Left hindlimb (tissue), 1 donor: ENCODE measurements around the gene TRIM45.
"Not testable (repeated sequence)": the region's sequence is repeated elsewhere in the genome, so short reads cannot be mapped to it uniquely, and the experiment has no call there.

Experiments used
- DNase-seq: peaks from one replicate; pipeline ENCODE4 v3.0.0-alpha.2; 2018

Gene TRIM45

GRCh38 chr1:117128323-117129079, 7.0 kb upstream of the TRIM45 start:
- no peak for DNase-seq

DNA sequence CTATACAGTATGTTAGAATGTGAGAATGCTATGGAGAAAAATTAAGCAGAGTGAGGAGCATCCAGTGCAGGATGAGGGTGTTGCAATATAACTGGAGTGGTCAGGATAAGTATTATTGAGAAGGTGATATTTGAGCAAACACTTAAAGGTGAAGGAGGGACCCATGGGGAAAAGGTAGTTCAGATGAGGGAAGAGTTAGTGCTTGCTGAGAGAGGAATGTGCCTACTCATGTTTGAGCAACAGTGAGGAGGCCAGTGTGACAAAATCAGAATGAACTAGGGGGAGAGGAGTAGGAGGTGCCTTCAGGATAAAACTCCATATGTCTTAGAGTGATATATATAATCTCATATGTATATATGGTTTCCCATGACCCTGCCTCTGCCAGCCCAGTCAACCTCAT, 6.2 kb upstream of the TRIM45 start:
- no peak for DNase-seq

DNA sequence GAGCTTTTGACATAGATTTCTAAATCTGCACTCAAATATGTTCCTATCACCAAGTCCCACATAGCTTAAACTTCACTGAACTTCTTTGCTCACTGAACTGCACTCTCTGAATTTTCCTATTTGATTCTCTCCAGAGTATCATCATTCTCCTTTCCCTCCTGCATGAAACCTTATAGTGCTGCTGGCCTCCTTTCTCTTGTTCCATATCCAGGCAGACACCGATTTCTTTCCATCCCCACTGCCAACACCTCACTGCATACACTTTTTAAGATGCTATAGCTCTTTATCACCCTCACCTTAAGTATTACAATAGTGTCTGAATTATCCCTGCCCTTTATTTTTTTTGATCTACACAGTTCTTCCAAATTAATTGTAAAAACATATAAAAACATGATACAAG, 3.1 kb upstream of the TRIM45 start:
- DNase-seq = no peak

- DNase-seq = no peak
Observed at GRCh38 chr1:117123274-117123673, 1.7 kb upstream of the TRIM45 start.

GRCh38 chr1:117122330-117123025, 929 bp upstream of the TRIM45 start:
- no peak for DNase-seq

DNA sequence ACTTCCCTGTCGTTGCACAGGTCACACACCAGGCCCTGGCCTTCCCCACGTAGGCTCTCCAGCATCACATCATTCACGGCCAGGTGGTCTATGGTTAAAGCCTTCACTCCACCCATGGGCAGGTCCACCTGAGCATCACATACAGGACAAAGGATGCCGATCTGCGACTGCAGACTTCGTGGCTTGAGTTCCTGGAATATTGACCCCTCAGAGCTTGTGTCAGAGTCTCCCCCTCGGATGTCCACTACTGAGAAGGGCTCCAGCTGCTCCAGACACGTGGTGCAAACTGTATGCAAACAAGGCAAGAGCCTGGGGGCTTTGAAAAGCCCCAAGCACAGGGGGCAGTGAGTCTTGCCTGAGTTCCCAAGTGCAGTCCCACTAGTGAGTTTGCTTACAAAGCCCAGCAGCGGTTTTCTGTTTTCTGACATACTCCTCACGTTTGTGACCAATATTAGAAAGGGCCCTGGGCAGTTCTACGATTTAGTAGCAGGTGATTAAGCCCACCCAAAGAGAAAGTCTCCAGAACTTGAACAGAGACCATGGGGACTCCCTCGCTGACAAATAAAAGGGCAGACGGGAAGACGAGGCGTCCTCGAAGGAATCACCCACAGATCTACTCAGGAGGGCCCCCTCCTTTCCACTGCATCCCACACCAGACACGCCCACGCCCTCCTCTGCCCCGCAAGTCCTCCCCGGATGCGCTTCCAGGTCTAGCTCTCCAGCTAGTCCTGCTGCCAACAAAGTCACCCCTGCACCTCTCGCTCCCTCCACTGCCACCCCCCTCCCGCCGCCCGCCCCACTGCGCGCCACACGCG, 568 bp downstream of the TRIM45 start:
- DNase-seq = no peak

- not testable (repeated sequence) for DNase-seq
Observed at GRCh38 chr1:117119144-117119543, 2.4 kb downstream of the TRIM45 start.

DNA sequence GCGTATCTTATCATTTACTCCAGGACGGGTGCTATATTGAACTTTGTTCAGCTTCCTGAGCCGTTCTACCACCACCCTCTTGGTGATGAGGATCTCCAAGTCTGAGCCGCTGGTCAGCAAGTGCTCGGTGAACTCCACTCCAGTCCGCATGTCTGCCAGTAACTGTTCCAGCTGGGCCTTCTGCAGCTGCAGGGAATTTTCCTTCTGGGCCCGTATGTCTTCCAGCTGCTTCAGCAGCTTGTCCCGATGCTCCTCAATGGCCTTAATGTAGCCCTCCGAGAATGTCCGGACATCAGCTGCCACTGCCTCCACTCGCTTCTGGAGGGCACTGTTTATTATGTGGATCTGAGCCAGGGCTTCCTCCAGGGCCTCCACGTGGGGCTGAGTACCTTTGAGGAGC, 3.4 kb downstream of the TRIM45 start:
- no peak for DNase-seq

DNA sequence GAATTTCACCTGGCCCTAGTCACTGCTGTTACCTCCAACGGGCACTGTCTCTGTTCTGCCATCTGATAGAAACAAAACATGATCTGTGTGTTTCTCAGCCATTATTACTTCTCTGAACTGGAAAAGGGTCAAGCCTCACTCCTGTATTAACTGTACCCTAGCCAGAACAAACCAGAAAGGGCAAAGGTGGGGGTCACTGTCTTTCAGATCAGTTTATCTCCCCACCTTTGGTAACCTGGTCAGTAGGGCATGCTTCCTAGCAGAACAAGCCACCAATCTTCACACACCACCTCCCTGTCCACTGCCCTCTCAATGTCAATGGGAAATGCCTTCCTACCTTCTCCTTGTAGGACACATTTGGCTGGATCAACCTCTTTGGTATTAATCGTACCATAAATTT, 3.9 kb downstream of the TRIM45 start:
- no peak for DNase-seq

GRCh38 chr1:117116784-117117130, 4.8 kb downstream of the TRIM45 start:
- no peak for DNase-seq

DNA sequence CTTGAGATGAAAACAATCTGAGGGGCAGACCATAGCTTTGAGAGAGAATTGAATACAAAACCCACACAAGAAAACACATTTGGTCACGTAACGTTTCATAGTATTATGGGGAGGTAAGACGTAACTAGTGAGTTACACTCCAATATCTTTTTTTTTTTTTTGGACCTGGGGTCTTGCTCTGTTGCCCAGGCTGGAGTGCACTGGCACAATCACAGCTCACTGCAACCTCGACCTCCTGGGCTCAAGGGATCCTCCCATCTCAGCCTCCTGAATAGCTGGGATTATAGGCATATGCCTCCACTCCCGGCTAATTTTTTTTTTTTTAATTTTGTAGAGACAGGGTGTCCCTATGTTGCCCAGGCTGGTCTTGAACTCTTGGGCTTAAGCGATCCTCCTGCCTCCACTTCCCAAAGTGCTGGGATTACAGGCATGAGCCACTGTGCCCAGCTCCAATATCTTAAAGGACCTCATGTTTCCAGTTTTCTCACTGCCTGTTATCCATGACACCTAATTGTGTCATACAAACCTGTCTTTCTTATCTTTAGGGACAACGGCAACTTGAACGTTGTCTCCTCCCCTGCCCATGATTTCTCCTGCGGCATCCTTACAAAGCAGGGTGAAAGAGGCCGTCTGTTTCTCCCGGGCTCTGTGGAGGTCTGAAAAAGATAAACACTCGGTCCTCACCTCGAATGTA, 5.3 kb downstream of the TRIM45 start:
- no peak for DNase-seq

DNA sequence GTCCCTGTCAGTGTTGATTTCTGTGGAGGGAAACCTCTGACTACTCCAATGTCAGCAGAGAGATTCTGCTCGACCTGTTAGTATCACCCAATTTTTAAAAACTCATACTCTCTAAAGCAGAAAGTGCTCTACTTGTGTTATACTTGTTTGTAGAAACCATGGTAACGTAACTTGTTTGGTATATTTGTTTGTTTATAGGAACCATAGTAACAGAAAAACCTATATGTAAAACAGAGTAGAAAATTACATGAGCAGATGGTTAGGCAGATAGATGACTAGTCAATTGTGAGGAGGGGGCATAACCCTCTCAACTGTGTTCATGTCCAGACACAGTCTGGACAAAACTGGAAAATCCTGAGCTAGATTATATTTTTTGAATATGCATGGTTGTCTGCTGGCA, 6.7 kb downstream of the TRIM45 start:
- no peak for DNase-seq

GRCh38 chr1:117113199-117113598, 8.3 kb downstream of the TRIM45 start:
- DNase-seq = no peak

DNA sequence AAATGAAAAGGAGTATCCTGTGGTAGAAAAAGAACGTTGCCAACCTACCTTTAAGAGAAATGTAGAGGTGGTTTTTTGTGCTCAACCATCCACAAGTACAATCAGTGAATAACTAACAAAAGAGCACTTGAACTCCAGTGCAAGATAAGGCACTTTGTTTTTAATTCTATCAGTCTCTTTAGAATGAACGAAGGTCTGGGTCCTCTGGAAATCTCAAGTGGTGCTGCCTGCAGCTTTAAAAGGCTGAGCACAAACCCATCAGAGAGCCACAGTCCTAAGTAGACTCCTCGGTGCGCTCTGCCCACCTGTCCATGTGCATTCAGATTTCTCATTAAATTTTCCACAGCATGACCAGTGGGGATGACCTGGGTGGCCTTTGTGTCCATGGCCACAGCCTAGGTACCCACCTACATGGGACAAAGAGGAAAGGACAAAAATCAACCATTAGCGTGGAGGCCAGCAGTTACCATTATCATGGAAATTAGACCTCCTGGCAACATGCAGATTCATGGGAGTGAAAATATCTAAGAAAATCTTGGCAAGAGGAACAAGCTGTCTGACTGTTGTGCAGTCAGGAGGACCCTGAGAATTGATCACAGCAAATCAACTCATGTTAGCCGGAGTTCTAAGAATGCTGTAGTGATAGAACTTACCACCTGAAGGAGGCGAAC, 9.4 kb downstream of the TRIM45 start:
- no peak for DNase-seq

DNA sequence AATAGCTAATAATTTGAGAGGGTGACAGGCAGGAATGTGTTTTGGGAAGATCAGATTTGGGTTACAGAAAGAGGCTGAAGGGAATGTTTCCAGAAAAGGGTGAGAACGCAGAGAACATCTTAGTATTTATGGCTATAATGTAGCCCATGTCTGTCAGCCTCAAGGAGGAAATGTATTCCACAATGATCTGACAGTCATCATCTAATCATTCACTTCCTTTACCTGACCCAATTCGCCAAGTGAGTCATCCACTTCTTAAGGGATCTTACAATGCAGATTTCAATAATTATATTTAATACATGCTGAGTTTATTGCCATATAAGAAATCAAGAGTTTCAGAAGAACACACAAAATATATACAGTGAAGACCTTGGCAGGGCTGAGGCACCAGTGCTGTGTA, 10.8 kb downstream of the TRIM45 start:
- DNase-seq = no peak

- DNase-seq = no peak
Observed at GRCh38 chr1:117107364-117107763, 14.2 kb downstream of the TRIM45 start.

DNA sequence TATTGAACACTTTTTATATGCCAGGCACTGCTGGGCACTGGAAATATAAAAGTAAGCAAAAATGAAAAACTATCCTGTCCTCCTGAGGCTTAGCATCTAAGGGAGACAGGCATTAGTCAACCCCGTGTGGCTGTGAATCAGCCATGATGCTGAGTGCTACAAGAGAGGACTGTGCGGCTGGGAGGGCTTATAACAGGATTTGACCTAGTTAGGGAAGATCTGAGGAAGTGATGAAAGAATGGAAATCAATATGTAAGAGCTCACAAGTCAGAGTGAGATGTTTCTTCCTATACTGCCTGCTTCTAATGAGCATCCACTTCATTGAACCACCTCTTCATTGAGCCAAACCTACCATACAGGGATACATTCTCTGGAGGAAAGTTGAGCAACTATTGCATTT, 15.1 kb downstream of the TRIM45 start:
- DNase-seq = no peak

GRCh38 chr1:117105722-117106121, 15.8 kb downstream of the TRIM45 start:
- DNase-seq = no peak

DNA sequence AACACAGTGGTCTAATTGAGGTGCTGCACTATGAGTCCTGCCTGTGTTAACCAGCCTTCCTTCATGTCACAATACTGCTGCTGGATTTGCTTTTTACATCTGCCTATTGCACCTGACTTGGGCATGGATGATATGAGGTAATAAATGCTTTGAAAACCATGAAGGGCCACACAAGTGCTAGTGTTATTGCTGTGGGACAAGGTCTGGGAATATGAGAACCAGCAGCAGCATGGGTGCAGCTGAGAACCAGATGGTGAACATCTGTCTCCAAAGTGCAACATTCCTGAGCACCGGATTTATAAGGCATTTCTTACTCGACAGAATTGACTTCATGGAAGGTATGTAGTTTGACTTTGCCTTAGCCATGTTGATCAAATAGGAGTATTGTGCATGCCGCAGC, 16.6 kb downstream of the TRIM45 start:
- DNase-seq = no peak

DNA sequence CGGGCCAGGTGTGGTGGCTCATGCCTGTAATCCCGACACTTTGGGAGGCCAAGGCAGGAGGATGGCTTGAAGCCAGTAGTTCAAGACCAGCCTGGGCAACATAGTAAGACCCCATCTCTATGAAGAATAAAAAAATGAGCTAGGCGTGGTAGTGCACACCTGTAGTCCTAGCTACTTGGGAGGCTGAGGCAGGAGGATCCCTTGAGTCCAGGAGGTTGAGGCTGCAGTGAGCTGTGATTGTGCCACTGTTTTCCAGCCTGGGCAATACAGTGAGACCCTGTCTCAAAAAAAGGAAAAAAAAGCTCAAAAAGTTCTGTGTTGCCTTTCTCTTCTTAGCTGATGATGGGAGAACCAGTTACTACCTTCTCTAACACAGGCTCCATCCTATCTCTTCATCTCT, 19.7 kb downstream of the TRIM45 start:
- DNase-seq = not testable (repeated sequence)

- no peak for DNase-seq
Observed at GRCh38 chr1:117101334-117101733, 20.2 kb downstream of the TRIM45 start.

DNA sequence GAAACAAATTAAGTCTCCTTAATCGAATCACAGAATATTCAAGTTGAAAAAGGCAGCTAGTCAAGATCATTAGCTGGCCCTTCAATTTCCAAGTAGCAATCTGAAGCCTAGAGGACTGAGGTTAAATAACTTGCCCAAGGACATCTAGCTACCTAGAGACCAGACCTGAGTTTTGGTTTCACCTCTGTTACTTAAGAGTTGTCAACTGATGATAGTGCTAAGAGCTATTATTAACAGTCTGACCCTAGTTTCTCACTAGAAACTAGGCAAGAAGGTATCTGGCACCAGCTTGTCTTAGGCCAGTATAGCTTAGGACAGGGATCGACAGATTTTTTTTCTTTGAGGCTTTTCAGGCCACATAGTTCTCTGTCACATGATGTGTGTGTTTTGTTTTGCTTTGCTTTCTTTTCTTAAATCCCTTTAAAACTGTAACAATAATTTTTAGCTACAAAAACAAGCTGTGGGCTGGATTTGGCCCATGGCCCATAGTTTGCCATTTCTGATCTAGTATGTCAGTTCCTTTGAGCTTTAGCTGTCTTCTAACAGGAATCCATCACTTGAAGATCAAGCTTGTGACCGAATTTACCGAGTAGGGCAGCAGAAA, 23.2 kb downstream of the TRIM45 start:
- no peak for DNase-seq
